NB4 (cell line): ENCODE results near the gene PIK3CA.

Experiments used
- DNase-seq: peaks from one replicate; pipeline ENCODE4 v3.0.0; 2010; ENCODE audit warnings: low read depth
- H3K4me3 ChIP-seq: one replicate; pipeline ENCODE4 v1.5.1; 2011; ENCODE audit warnings: mild to moderate bottlenecking, low read depth, low read length, moderate library complexity
- CTCF ChIP-seq: IDR thresholded peaks from one replicate; pipeline ENCODE4 v1.5.1; 2012; ENCODE audit warnings: low read depth, low read length
- MAX ChIP-seq: IDR thresholded peaks from 2 replicates; pipeline ENCODE4 v1.6.1; 2011; ENCODE audit warnings: low read depth, low read length
- MYC ChIP-seq: IDR thresholded peaks from 2 replicates; pipeline ENCODE4 v1.6.1; 2011; ENCODE audit warnings: low read depth, low read length
- POLR2A ChIP-seq: IDR thresholded peaks from 2 replicates; pipeline ENCODE4 v1.6.1; 2011; ENCODE audit warnings: mild to moderate bottlenecking; ENCODE audit not compliant: insufficient read length; ENCODE audit errors: extremely low read depth

Gene PIK3CA

GRCh38 chr3:179223548-179223947 is 75.4 kb downstream of the PIK3CA start:
- TF ChIP-seq MAX (no peak), MYC (no peak), POLR2A (no peak), CTCF (no peak)
- no peak overlapping the region for H3K4me3 ChIP-seq
- no peak for DNase-seq

DNA sequence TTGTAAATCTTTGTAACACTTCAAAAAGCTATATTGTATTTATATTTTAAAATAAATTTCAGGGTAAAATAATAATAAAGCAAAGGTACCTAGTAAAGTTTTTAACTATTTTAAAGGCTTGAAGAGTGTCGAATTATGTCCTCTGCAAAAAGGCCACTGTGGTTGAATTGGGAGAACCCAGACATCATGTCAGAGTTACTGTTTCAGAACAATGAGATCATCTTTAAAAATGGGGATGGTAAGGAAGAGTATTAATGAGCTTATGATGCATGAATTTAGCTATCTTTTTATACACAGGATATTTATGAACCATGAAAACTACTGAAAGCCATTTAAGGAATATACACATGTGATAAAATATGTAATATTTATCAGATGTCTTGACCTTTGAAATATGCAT is 76.4 kb downstream of the PIK3CA start:
- DNase-seq: no peak
- no peak overlapping the region for H3K4me3 ChIP-seq
- TF ChIP-seq MYC (no peak), MAX (no peak), CTCF (no peak), POLR2A (no peak)

GRCh38 chr3:179227349-179227748 is 79.2 kb downstream of the PIK3CA start:
- TF ChIP-seq CTCF (no peak), POLR2A (no peak), MAX (no peak), MYC (no peak)
- H3K4me3 ChIP-seq: no peak overlapping the region
- peak; percentile 36 for DNase-seq

- TF ChIP-seq POLR2A: no peak
- TF ChIP-seq MYC: no peak
- TF ChIP-seq CTCF: no peak
- no peak for TF ChIP-seq MAX
- DNase-seq: no peak
- H3K4me3 ChIP-seq: no peak overlapping the region
Measured at GRCh38 chr3:179229177-179229576, 81.0 kb downstream of the PIK3CA start.

- H3K4me3 ChIP-seq: no peak overlapping the region
- no peak for TF ChIP-seq MYC
- TF ChIP-seq POLR2A: no peak
- TF ChIP-seq MAX: no peak
- TF ChIP-seq CTCF: no peak
- peak; percentile 11 for DNase-seq
Measured at GRCh38 chr3:179233043-179233442, 84.9 kb downstream of the PIK3CA start.

GRCh38 chr3:179234199-179234598 is 86.0 kb downstream of the PIK3CA start:
- peak; percentile 23 for DNase-seq
- TF ChIP-seq POLR2A (no peak), MYC (no peak), CTCF (no peak), MAX (no peak)

More at GRCh38 chr3:179234199-179234598, 86.0 kb downstream of the PIK3CA start:
- no peak overlapping the region for H3K4me3 ChIP-seq
